OCI-LY1 (cell line): ENCODE data around the gene CLIC1.

Source experiments
- H2AFZ ChIP-seq: fragments of 200-600 bp; sonication (generic), shearing (Covaris generic); 2 replicates; pipeline ENCODE4 v1.6.0; 2014; ENCODE audit warnings: antibody characterized with exemption, mild to moderate bottlenecking, low read length
- H3F3A ChIP-seq: fragments of 200-600 bp; sonication (generic), shearing (Covaris generic); 2 replicates; pipeline ENCODE4 v1.6.0; 2014; ENCODE audit warnings: mild to moderate bottlenecking, antibody characterized with exemption, low read length, moderate library complexity; ENCODE audit not compliant: insufficient read depth
- H3K27ac ChIP-seq: fragments of 200-600 bp; sonication (generic); 2 replicates; pipeline ENCODE4 v1.5.1; 2014; ENCODE audit warnings: low read length, mixed run types, mild to moderate bottlenecking, low read depth; ENCODE audit not compliant: poor library complexity, severe bottlenecking
- H3K27me3 ChIP-seq: fragments of 200-600 bp; sonication (generic); 2 replicates; pipeline ENCODE4 v1.6.0; 2014; ENCODE audit warnings: antibody characterized with exemption, mild to moderate bottlenecking, low read length, moderate library complexity; ENCODE audit not compliant: insufficient read depth
- H3K36me3 ChIP-seq: fragments of 200-600 bp; sonication (generic); 2 replicates; pipeline ENCODE4 v1.6.1; 2014; ENCODE audit warnings: mild to moderate bottlenecking, antibody characterized with exemption, low read length, moderate library complexity, mixed read lengths; ENCODE audit not compliant: insufficient read depth
- H3K4me1 ChIP-seq: fragments of 200-600 bp; sonication (generic); 2 replicates; pipeline ENCODE4 v1.5.1; 2014; ENCODE audit warnings: mild to moderate bottlenecking, low read length, moderate library complexity; ENCODE audit not compliant: insufficient read depth, severe bottlenecking
- H3K4me2 ChIP-seq: fragments of 200-600 bp; sonication (generic), shearing (Covaris generic); 2 replicates; pipeline ENCODE4 v1.6.1; 2014; ENCODE audit warnings: low read length
- H3K4me3 ChIP-seq: fragments of 200-600 bp; sonication (generic); 2 replicates; pipeline ENCODE4 v1.5.1; 2014; ENCODE audit warnings: low read length, low read depth, mild to moderate bottlenecking, mixed read lengths; ENCODE audit not compliant: poor library complexity, severe bottlenecking
- H3K79me2 ChIP-seq: fragments of 200-600 bp; shearing (Covaris generic); 2 replicates; pipeline ENCODE4 v1.6.1; 2016; ENCODE audit warnings: mixed run types, low read length, mixed read lengths; ENCODE audit not compliant: insufficient read depth
- H3K9ac ChIP-seq: fragments of 200-600 bp; sonication (generic), shearing (Covaris generic); 2 replicates; pipeline ENCODE4 v1.6.1; 2014; ENCODE audit warnings: mild to moderate bottlenecking, low read length, mixed read lengths
- H3K9me2 ChIP-seq: fragments of 200-600 bp; sonication (generic), shearing (Covaris generic); 2 replicates; pipeline ENCODE4 v1.6.1; 2014; ENCODE audit warnings: low read depth, mild to moderate bottlenecking, low read length, mixed read lengths
- H3K9me3 ChIP-seq: fragments of 200-600 bp; shearing (Covaris generic); 2 replicates; pipeline ENCODE4 v1.6.1; 2014; ENCODE audit warnings: low read length, mixed read lengths
- H4K20me1 ChIP-seq: fragments of 200-600 bp; sonication (generic), shearing (Covaris generic); 2 replicates; pipeline ENCODE4 v1.6.0; 2016; ENCODE audit warnings: mild to moderate bottlenecking, low read length; ENCODE audit not compliant: insufficient read depth
- EZH2 ChIP-seq: fragments of 200-600 bp; sonication (generic), shearing (Covaris generic); IDR thresholded peaks from 2 replicates; pipeline ENCODE4 v1.8.0; 2017; ENCODE audit warnings: borderline replicate concordance, mixed run types, mild to moderate bottlenecking, antibody characterized with exemption, low read length, moderate library complexity, mixed read lengths
- TF ChIP-seq, protein P1 (sequence below): fragments of 200-600 bp; sonication (generic), shearing (Covaris generic); IDR thresholded peaks from 2 replicates; pipeline ENCODE4 v1.5.1; 2017; ENCODE audit warnings: mild to moderate bottlenecking, antibody characterized with exemption, low read length, moderate library complexity, mixed read lengths

Gene CLIC1

DNA sequence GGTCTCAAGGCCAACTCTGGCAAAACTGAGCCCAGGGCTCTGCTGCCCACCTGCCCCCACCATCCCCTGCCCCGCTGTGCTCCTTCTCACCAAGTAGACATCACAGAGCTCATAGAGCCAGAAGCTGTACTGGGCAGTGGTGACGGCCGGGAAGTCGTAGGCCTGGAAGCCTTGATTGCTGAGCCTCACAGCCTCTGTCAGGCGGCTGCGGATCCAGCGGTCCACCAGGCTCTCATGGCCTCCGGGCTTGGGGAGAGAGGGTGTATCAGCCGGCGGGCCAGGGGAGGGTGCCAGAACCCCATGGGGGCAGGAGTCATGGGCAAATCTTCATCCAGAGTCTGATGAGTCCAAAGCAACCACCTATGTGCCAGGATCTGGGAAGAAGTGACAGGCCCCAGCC is 43.6 kb upstream of the CLIC1 start:
- peaks cover 9% of the 10 kb centered on the region for H3K4me1 ChIP-seq
- no peaks in the 10 kb centered on the region for H3K9me3 ChIP-seq
- H3K4me3 ChIP-seq = no peak overlapping the region
- no peak overlapping the region for H3K4me2 ChIP-seq
- H4K20me1 ChIP-seq = no peaks in the 10 kb centered on the region
- H2AFZ ChIP-seq = no peak overlapping the region
- no peaks in the 10 kb centered on the region for H3K27me3 ChIP-seq
- no peaks in the 10 kb centered on the region for H3F3A ChIP-seq
- no peak for TF ChIP-seq EZH2
- TF ChIP-seq, protein P1, sequence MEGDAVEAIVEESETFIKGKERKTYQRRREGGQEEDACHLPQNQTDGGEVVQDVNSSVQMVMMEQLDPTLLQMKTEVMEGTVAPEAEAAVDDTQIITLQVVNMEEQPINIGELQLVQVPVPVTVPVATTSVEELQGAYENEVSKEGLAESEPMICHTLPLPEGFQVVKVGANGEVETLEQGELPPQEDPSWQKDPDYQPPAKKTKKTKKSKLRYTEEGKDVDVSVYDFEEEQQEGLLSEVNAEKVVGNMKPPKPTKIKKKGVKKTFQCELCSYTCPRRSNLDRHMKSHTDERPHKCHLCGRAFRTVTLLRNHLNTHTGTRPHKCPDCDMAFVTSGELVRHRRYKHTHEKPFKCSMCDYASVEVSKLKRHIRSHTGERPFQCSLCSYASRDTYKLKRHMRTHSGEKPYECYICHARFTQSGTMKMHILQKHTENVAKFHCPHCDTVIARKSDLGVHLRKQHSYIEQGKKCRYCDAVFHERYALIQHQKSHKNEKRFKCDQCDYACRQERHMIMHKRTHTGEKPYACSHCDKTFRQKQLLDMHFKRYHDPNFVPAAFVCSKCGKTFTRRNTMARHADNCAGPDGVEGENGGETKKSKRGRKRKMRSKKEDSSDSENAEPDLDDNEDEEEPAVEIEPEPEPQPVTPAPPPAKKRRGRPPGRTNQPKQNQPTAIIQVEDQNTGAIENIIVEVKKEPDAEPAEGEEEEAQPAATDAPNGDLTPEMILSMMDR = no peak
- H3K9ac ChIP-seq = no peak overlapping the region
- H3K9me2 ChIP-seq = no peaks in the 10 kb centered on the region
- no peak overlapping the region for H3K27ac ChIP-seq
- H3K79me2 ChIP-seq = no peaks in the 10 kb centered on the region
- H3K36me3 ChIP-seq = peaks cover 74% of the 10 kb centered on the region

DNA sequence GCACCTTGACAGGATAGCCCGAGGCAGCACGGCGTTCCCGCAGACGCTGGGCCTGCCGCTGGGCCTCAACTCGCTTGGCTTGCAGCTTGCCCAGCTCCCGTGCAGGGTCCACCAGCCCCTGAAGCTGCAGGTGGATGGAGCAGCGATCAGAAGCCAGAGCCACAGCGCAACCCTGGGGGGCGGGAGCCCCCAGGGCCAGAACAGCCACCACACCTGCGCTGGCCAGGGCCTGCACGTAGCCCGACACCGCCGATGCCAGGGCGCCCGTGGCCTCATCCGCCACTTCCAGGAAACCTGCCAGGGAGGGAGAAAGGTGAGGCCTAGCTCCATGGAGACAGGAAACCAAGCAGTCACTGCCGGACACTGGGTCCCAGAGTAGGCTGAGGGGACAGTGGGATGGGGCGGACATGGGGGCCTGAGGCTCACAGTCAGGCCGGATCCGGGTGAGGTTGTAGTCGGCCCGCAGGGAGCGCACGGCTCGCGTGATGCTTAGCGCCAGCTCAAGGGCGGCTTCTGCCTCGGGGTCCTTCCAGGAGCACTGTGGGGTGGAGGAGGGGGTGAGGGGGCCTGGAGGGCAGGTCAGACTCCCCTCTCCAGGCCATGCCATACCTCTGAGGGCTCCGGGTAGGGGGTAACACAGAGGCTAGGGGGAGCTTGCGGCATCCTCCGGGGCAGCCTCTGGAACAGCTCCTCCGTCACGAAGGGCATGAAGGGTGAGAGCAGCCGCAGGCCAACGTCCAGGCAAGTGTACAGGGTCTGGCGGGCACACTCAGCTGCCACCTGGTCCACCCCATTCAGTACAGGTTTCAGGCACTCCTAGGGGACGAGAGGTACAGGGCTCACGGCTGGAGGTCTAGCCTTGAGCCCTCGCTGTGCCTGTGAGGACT is 42.9 kb upstream of the CLIC1 start:
- Histone ChIP-seq H3K9ac (no peak overlapping the region), H3K27me3 (no peaks in the 10 kb centered on the region), H3K4me2 (no peak overlapping the region), H3K36me3 (peaks cover 67% of the 10 kb centered on the region), H3K4me3 (no peak overlapping the region), H3K27ac (no peak overlapping the region), H3K4me1 (peaks cover 9% of the 10 kb centered on the region), H3F3A (no peaks in the 10 kb centered on the region), H4K20me1 (no peaks in the 10 kb centered on the region), H3K9me2 (no peaks in the 10 kb centered on the region), H3K79me2 (no peaks in the 10 kb centered on the region), H3K9me3 (no peaks in the 10 kb centered on the region), H2AFZ (no peak overlapping the region)
- TF ChIP-seq, protein P1 = no peak
- TF ChIP-seq EZH2 = no peak

DNA sequence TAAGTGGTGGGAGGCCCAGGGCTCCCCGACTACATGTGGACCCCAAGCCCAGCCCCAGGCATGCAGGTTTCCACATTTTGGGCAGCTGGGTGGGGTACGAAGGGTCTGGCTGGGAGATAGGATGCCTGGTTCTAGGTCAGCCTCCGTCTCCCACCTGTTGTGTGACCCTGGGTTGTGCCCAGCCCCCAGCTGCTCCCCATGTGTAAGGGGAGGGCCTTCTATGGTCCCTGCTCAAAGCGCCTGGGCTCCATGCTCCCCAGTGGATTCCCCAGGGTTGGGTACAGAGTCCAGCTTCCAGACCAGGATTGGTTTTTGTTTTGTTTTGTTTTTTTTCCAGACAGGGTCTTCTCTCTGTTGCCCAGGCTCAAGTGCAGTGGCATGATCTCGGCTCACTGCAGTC is 41.9 kb upstream of the CLIC1 start:
- TF ChIP-seq, protein P1 = no peak
- no peak for TF ChIP-seq EZH2
- Histone ChIP-seq H3K36me3 (peaks cover 57% of the 10 kb centered on the region), H3K27me3 (no peaks in the 10 kb centered on the region), H3K79me2 (no peaks in the 10 kb centered on the region), H3K4me3 (no peak overlapping the region), H4K20me1 (no peaks in the 10 kb centered on the region), H3F3A (no peaks in the 10 kb centered on the region), H3K9me3 (no peaks in the 10 kb centered on the region), H2AFZ (no peak overlapping the region), H3K27ac (no peak overlapping the region), H3K9ac (no peak overlapping the region), H3K9me2 (no peaks in the 10 kb centered on the region), H3K4me2 (no peak overlapping the region), H3K4me1 (peaks cover 9% of the 10 kb centered on the region)
